H1 (cell line): ENCODE measurements around the gene HPX. TPM values are rescaled to one million over a fixed set of nuclear protein-coding genes. Genes with fewer than 3 reads are reported as not detected.

Source experiments
- KDM4A ChIP-seq: IDR thresholded peaks from one replicate; pipeline ENCODE4 v1.7.1; 2012; ENCODE audit warnings: low read depth, mild to moderate bottlenecking, moderate library complexity, low read length, inconsistent platforms; ENCODE audit not compliant: severe bottlenecking
- RFX5 ChIP-seq: IDR thresholded peaks from 2 replicates; pipeline ENCODE4 v1.6.1; 2011; ENCODE audit warnings: low read depth, low read length, improper control_type of control experiment, borderline replicate concordance
- TAF7 ChIP-seq: optimal IDR thresholded peaks from 2 replicates; pipeline ENCODE3; 2011; ENCODE audit warnings: low read depth, mild to moderate bottlenecking, inconsistent platforms, low read length, moderate library complexity, borderline replicate concordance
- polyA plus RNA-seq, 7 experiments: library from polyadenylated mRNA; depleted of rRNA in 3 of 7; stranded (reverse) in 5 of 7; unstranded in 2 of 7; fragments of >200 nt in 5 of 7; fragments of 200-250 nt in 2 of 7; gene quantifications; 1 replicate in 5 of 7; 2 replicates in 1 of 7; 4 replicates in 1 of 7; pipeline versions ENCODE4 v1.2.1 to v1.2.3, GENCODE V29; 2011 to 2013; ENCODE audit warnings: missing spikeins in 2 of 7, mixed read lengths in 2 of 7
- total RNA-seq: library from RNA; stranded (reverse); fragmentation: NEBNext Ultra II Directional; extraction: Animal tissue kit (Norgen Biotek cat#: 25700); gene quantifications from 2 replicates; pipeline ENCODE4 v1.2.1, GENCODE V29; 2021

The HPX gene
- total and polyA plus RNA-seq, 2 of the 8 experiments (the other 6 are each of a cell fraction or from before 2014, with no cell fraction given): 0.80 to 0.97 TPM

GRCh38 chr11:6442441-6442840, 1.7 kb upstream of the HPX start (continued):
- TF ChIP-seq TAF7: no peak
- TF ChIP-seq KDM4A: no peak
- TF ChIP-seq RFX5: no peak
